ENCODE data around the gene CBX5.
"Not testable (repeated sequence)": the region's sequence is repeated elsewhere in the genome, so short reads cannot be mapped to it uniquely, and the experiment has no call there.

The CBX5 gene

GRCh38 chr12:54187075-54187474 lies 92.8 kb downstream of the CBX5 start:
- no peak overlapping the region for H4K91ac ChIP-seq (ENCODE audit: low read depth, low read length)
- H3K14ac ChIP-seq (ENCODE audit: low read length), result no peak overlapping the region
- no peak overlapping the region for H3K4me3 ChIP-seq (ENCODE audit: low read depth, low read length)
- no peak overlapping the region for H4K8ac ChIP-seq (ENCODE audit: low read depth, low read length)
- no peak overlapping the region for H2BK12ac ChIP-seq (ENCODE audit: low read length)
- H3K27me3 ChIP-seq (ENCODE audit: insufficient read depth, low read length), result no peaks in the 10 kb centered on the region
- no peak overlapping the region for H4K12ac ChIP-seq (ENCODE audit: low read depth, low read length)
- no peak overlapping the region for H2AFZ ChIP-seq (ENCODE audit: insufficient read depth, low read length, poor library complexity)
- H3K79me2 ChIP-seq (ENCODE audit: control insufficient read depth, insufficient read depth, low read length, poor library complexity), result no peaks in the 10 kb centered on the region
- H2BK5ac ChIP-seq (ENCODE audit: low read depth, low read length, poor library complexity), result no peak overlapping the region
- H3K4ac ChIP-seq (ENCODE audit: low read depth, low read length), result no peak overlapping the region
- peaks cover 1 to 2% of the 10 kb centered on the region in 2 experiments for H3K36me3 ChIP-seq (ENCODE audit: control insufficient read depth in 1 of 2, insufficient read depth in 2 of 2, low read length in 2 of 2)
- H3K4me2 ChIP-seq (ENCODE audit: low read length), result no peak overlapping the region
- no peak overlapping the region for H3K27ac ChIP-seq (ENCODE audit: low read depth, low read length)
- no peak overlapping the region for H3K23ac ChIP-seq (ENCODE audit: low read length)
- H3K4me1 ChIP-seq (ENCODE audit: control insufficient read depth in 1 of 2, insufficient read depth in 2 of 2, low read length in 2 of 2), result peaks cover 0 to 3% of the 10 kb centered on the region in 2 experiments
- H3K18ac ChIP-seq (ENCODE audit: low read length), result no peak overlapping the region
- peaks cover 2% of the 10 kb centered on the region for H3K79me1 ChIP-seq (ENCODE audit: low read length)
- no peaks in the 10 kb centered on the region for H3K9me3 ChIP-seq (ENCODE audit: insufficient read depth, low read depth, low read length)
- DNase-seq, result peak in 1 of 2 donors; percentile 64
- WGBS (ENCODE audit: extremely low coverage, insufficient coverage, insufficient read length), result no CpG with 5 or more reads among the region's 3 CpGs
- H2AK5ac ChIP-seq (ENCODE audit: low read length), result no peak overlapping the region
- no peak overlapping the region for H2BK120ac ChIP-seq (ENCODE audit: insufficient read depth, low read length, poor library complexity)
- no peak overlapping the region for H3K9ac ChIP-seq (ENCODE audit: low read length)

- no peak overlapping the region for H4K12ac ChIP-seq (ENCODE audit: low read depth, low read length)
- no peak overlapping the region for H4K8ac ChIP-seq (ENCODE audit: low read depth, low read length)
- no CpG with 5 or more reads among the region's 1 CpG for WGBS (ENCODE audit: extremely low coverage, insufficient coverage, insufficient read length)
These were observed 94.0 kb downstream of the CBX5 start for GRCh38 chr12:54185919-54186318.

GRCh38 chr12:54185297-54185696 lies 94.6 kb downstream of the CBX5 start:
- not testable (repeated sequence) for H3K9ac ChIP-seq (ENCODE audit: low read length)

More at GRCh38 chr12:54185919-54186318, 94.0 kb downstream of the CBX5 start:
- Histone ChIP-seq H3K79me2 (ENCODE audit: control insufficient read depth, insufficient read depth, low read length, poor library complexity) (no peaks in the 10 kb centered on the region), H2AK5ac (ENCODE audit: low read length) (no peak overlapping the region), H3K9me3 (ENCODE audit: insufficient read depth, low read depth, low read length) (no peaks in the 10 kb centered on the region), H4K91ac (ENCODE audit: low read depth, low read length) (no peak overlapping the region), H3K14ac (ENCODE audit: low read length) (no peak overlapping the region), H2AFZ (ENCODE audit: insufficient read depth, low read length, poor library complexity) (no peak overlapping the region), H3K18ac (ENCODE audit: low read length) (no peak overlapping the region), H3K36me3 (ENCODE audit: control insufficient read depth in 1 of 2, insufficient read depth in 2 of 2, low read length in 2 of 2) (peaks cover 2 to 3% of the 10 kb centered on the region in 2 experiments), H3K79me1 (ENCODE audit: low read length) (peaks cover 2% of the 10 kb centered on the region), H3K27me3 (ENCODE audit: insufficient read depth, low read length) (no peaks in the 10 kb centered on the region), H2BK5ac (ENCODE audit: low read depth, low read length, poor library complexity) (no peak overlapping the region), H3K4me2 (ENCODE audit: low read length) (no peak overlapping the region), H3K4me3 (ENCODE audit: low read depth, low read length) (no peak overlapping the region), H3K4me1 (ENCODE audit: control insufficient read depth in 1 of 2, insufficient read depth in 2 of 2, low read length in 2 of 2) (peaks cover 0 to 3% of the 10 kb centered on the region in 2 experiments), H2BK120ac (ENCODE audit: insufficient read depth, low read length, poor library complexity) (no peak overlapping the region), H2BK12ac (ENCODE audit: low read length) (no peak overlapping the region), H3K27ac (ENCODE audit: low read depth, low read length) (no peak overlapping the region), H3K9ac (ENCODE audit: low read length) (no peak overlapping the region), H3K4ac (ENCODE audit: low read depth, low read length) (no peak overlapping the region), H3K23ac (ENCODE audit: low read length) (no peak overlapping the region)
- no peak for DNase-seq

GRCh38 chr12:54184024-54184805 lies 95.7 kb downstream of the CBX5 start:
- no peak overlapping the region for H3K18ac ChIP-seq (ENCODE audit: low read length)
- no peak overlapping the region for H3K9ac ChIP-seq (ENCODE audit: low read length)
- H3K4ac ChIP-seq (ENCODE audit: low read depth, low read length), result no peak overlapping the region
- no peak overlapping the region for H2BK5ac ChIP-seq (ENCODE audit: low read depth, low read length, poor library complexity)
- peaks cover 2 to 3% of the 10 kb centered on the region in 2 experiments for H3K36me3 ChIP-seq (ENCODE audit: control insufficient read depth in 1 of 2, insufficient read depth in 2 of 2, low read length in 2 of 2)
- H3K4me2 ChIP-seq (ENCODE audit: low read length), result no peak overlapping the region
- H2AFZ ChIP-seq (ENCODE audit: insufficient read depth, low read length, poor library complexity), result no peak overlapping the region
- peaks cover 0 to 2% of the 10 kb centered on the region in 2 experiments for H3K4me1 ChIP-seq (ENCODE audit: control insufficient read depth in 1 of 2, insufficient read depth in 2 of 2, low read length in 2 of 2)
- H3K79me2 ChIP-seq (ENCODE audit: control insufficient read depth, insufficient read depth, low read length, poor library complexity), result no peaks in the 10 kb centered on the region
- DNase-seq, result no peak
- WGBS (ENCODE audit: extremely low coverage, insufficient coverage, insufficient read length), result no CpG with 5 or more reads among the region's 7 CpGs
- no peaks in the 10 kb centered on the region for H3K27me3 ChIP-seq (ENCODE audit: insufficient read depth, low read length)
- no peak overlapping the region for H3K14ac ChIP-seq (ENCODE audit: low read length)
- no peak overlapping the region for H4K12ac ChIP-seq (ENCODE audit: low read depth, low read length)
- H3K9me3 ChIP-seq (ENCODE audit: insufficient read depth, low read depth, low read length), result no peaks in the 10 kb centered on the region
- H3K4me3 ChIP-seq (ENCODE audit: low read depth, low read length), result no peak overlapping the region
- no peak overlapping the region for H2BK120ac ChIP-seq (ENCODE audit: insufficient read depth, low read length, poor library complexity)
- no peak overlapping the region for H4K8ac ChIP-seq (ENCODE audit: low read depth, low read length)
- no peak overlapping the region for H4K91ac ChIP-seq (ENCODE audit: low read depth, low read length)
- H3K79me1 ChIP-seq (ENCODE audit: low read length), result peaks cover 2% of the 10 kb centered on the region
- no peak overlapping the region for H2AK5ac ChIP-seq (ENCODE audit: low read length)
- no peak overlapping the region for H3K23ac ChIP-seq (ENCODE audit: low read length)
- no peak overlapping the region for H2BK12ac ChIP-seq (ENCODE audit: low read length)
- H3K27ac ChIP-seq (ENCODE audit: low read depth, low read length), result no peak overlapping the region

More at GRCh38 chr12:54185297-54185696, 94.6 kb downstream of the CBX5 start:
- not testable (repeated sequence) for H4K12ac ChIP-seq (ENCODE audit: low read depth, low read length); H2BK5ac ChIP-seq (ENCODE audit: low read depth, low read length, poor library complexity); H4K8ac ChIP-seq (ENCODE audit: low read depth, low read length); H3K27me3 ChIP-seq (ENCODE audit: insufficient read depth, low read length); H3K14ac ChIP-seq (ENCODE audit: low read length); H3K18ac ChIP-seq (ENCODE audit: low read length); H4K91ac ChIP-seq (ENCODE audit: low read depth, low read length); H3K79me1 ChIP-seq (ENCODE audit: low read length); H2BK12ac ChIP-seq (ENCODE audit: low read length); H3K23ac ChIP-seq (ENCODE audit: low read length); H2BK120ac ChIP-seq (ENCODE audit: insufficient read depth, low read length, poor library complexity); H3K27ac ChIP-seq (ENCODE audit: low read depth, low read length); H3K4me3 ChIP-seq (ENCODE audit: low read depth, low read length); DNase-seq; H3K4me2 ChIP-seq (ENCODE audit: low read length); H3K4ac ChIP-seq (ENCODE audit: low read depth, low read length); H3K9me3 ChIP-seq (ENCODE audit: insufficient read depth, low read depth, low read length); H3K36me3 ChIP-seq (ENCODE audit: control insufficient read depth in 1 of 2, insufficient read depth in 2 of 2, low read length in 2 of 2); H3K79me2 ChIP-seq (ENCODE audit: control insufficient read depth, insufficient read depth, low read length, poor library complexity); H2AFZ ChIP-seq (ENCODE audit: insufficient read depth, low read length, poor library complexity); H3K4me1 ChIP-seq (ENCODE audit: control insufficient read depth in 1 of 2, insufficient read depth in 2 of 2, low read length in 2 of 2); H2AK5ac ChIP-seq (ENCODE audit: low read length)
- no CpG with 5 or more reads among the region's 9 CpGs for WGBS (ENCODE audit: extremely low coverage, insufficient coverage, insufficient read length)
